B cell (primary cell): ENCODE results near the gene CLASP1. TPM values are rescaled to one million over a fixed set of nuclear protein-coding genes. Genes with fewer than 3 reads are reported as not detected.

ENCODE experiments used
- ATAC-seq: fragments of 200-7000 bp; cut with Tn5 transposase; one replicate; pipeline ENCODE4 v1.10.0; 2021; ENCODE audit warnings: low read depth, mild to moderate bottlenecking, moderate number of reproducible peaks, moderate library complexity
- CTCF ChIA-PET: fragments of 350-600 bp; sonication (Branson Sonifier 250); formaldehyde crosslinking; loops from one replicate; lab custom pipeline; 2021; ENCODE audit warnings: antibody characterized with exemption, inconsistent platforms; lab: Charles Lee
- POLR2A ChIA-PET: fragments of 350-600 bp; sonication (Branson Sonifier 250); formaldehyde crosslinking; loops from one replicate; lab custom pipeline; 2021; ENCODE audit warnings: antibody characterized with exemption; lab: Charles Lee
- DNase-seq: peaks from one replicate; pipeline ENCODE4 v3.0.0; 2013
- H2AFZ ChIP-seq: 2 replicates; pipeline ENCODE4 v1.6.1; 2012; ENCODE audit warnings: mild to moderate bottlenecking, low read depth, low read length; ENCODE audit not compliant: insufficient read depth, poor library complexity, severe bottlenecking
- H3K27ac ChIP-seq, 2 donors: 1 replicate in 1 of 2; 2 replicates in 1 of 2; pipeline ENCODE4 v1.5.1; 2012 to 2013; ENCODE audit warnings: low read length in 2 of 2, mild to moderate bottlenecking in 2 of 2, moderate library complexity in 1 of 2
- H3K27me3 ChIP-seq, 4 experiments: fragments of 200-600 bp in 1 of 4; sonication (generic) in 1 of 4; replicated peaks in 1 of 4; 1 replicate in 2 of 4; 2 replicates in 2 of 4; pipeline versions ENCODE4 v1.6.1 to v1.7.0; 2013 to 2016; ENCODE audit warnings: low read length in 3 of 4, mild to moderate bottlenecking in 2 of 4, mixed read lengths in 1 of 4, moderate library complexity in 1 of 4; ENCODE audit not compliant: insufficient read depth in 4 of 4, control insufficient read depth in 3 of 4; ENCODE audit errors: control extremely low read depth in 1 of 4
- H3K36me3 ChIP-seq, 2 experiments: replicated peaks in 1 of 2; 1 replicate in 1 of 2; 2 replicates in 1 of 2; pipeline versions ENCODE4 v1.6.1 to v1.7.1; 2013; ENCODE audit warnings: low read length in 1 of 2; ENCODE audit not compliant: insufficient read depth in 2 of 2, control insufficient read depth in 1 of 2; ENCODE audit errors: control extremely low read depth in 1 of 2, extremely low read depth in 1 of 2
- H3K4me1 ChIP-seq, 2 donors: fragments of 200-600 bp in 1 of 2; sonication (generic) in 1 of 2; 1 replicate in 1 of 2; 2 replicates in 1 of 2; pipeline versions ENCODE4 v1.5.1 to v1.6.1; 2013 to 2017; ENCODE audit warnings: low read length in 2 of 2; ENCODE audit not compliant: control insufficient read depth in 2 of 2, insufficient read depth in 2 of 2
- H3K4me2 ChIP-seq: replicated peaks from 2 replicates; pipeline ENCODE3; 2012; ENCODE audit warnings: mild to moderate bottlenecking, low read depth, low read length; ENCODE audit not compliant: poor library complexity, severe bottlenecking
- H3K4me3 ChIP-seq, 5 experiments: fragments of 200-600 bp in 1 of 5; sonication (generic) in 1 of 5; 1 replicate in 3 of 5; 2 replicates in 2 of 5; pipeline versions ENCODE4 v1.5.1 to v1.7.0; 2011 to 2016; ENCODE audit warnings: low read length in 4 of 5, mild to moderate bottlenecking in 4 of 5, low read depth in 2 of 5, control low read depth in 1 of 5, moderate library complexity in 1 of 5; ENCODE audit not compliant: insufficient read depth in 1 of 5; ENCODE audit errors: control extremely low read depth in 1 of 5, extremely low read depth in 1 of 5
- H3K79me2 ChIP-seq: fragments of 200-600 bp; sonication (generic); one replicate; pipeline ENCODE4 v1.6.0; 2016; ENCODE audit warnings: low read length; ENCODE audit not compliant: control insufficient read depth, insufficient read depth
- H3K9ac ChIP-seq: fragments of 200-600 bp; sonication (generic); 2 replicates; pipeline ENCODE4 v1.6.1; 2017; ENCODE audit warnings: mild to moderate bottlenecking, low read length, moderate library complexity
- H3K9me3 ChIP-seq, 3 donors: one replicate each; pipeline versions ENCODE4 v1.6.1 to v1.7.1; 2013; ENCODE audit warnings: low read length in 2 of 3; ENCODE audit not compliant: control insufficient read depth in 2 of 3, insufficient read depth in 1 of 3; ENCODE audit errors: control extremely low read depth in 1 of 3
- H4K20me1 ChIP-seq: 2 replicates; pipeline ENCODE4 v1.6.0; 2012; ENCODE audit warnings: mild to moderate bottlenecking, low read length; ENCODE audit not compliant: insufficient read depth, control insufficient read depth, poor library complexity, severe bottlenecking
- H3K27ac Mint-ChIP-seq: one replicate; pipeline ENCODE4 v1.8.0; 2021; ENCODE audit warnings: mixed read lengths
- H3K27me3 Mint-ChIP-seq: one replicate; pipeline ENCODE4 v1.8.0; 2021; ENCODE audit warnings: mixed read lengths
- H3K4me1 Mint-ChIP-seq: one replicate; pipeline ENCODE4 v1.8.0; 2021; ENCODE audit warnings: mixed read lengths
- H3K4me3 Mint-ChIP-seq: one replicate; pipeline ENCODE4 v1.8.0; 2021; ENCODE audit warnings: mixed read lengths
- H3K9me3 Mint-ChIP-seq: one replicate; pipeline ENCODE4 v1.8.0; 2022; ENCODE audit warnings: mixed read lengths; ENCODE audit not compliant: insufficient read depth
- EZH2 ChIP-seq: IDR thresholded peaks from 2 replicates; pipeline ENCODE4 v1.6.1; 2012; ENCODE audit warnings: borderline replicate concordance, low read depth, mild to moderate bottlenecking, moderate library complexity, low read length; ENCODE audit not compliant: insufficient read depth, poor library complexity, severe bottlenecking
- WGBS: methylation state at CpG from one replicate; pipeline ENCODE4 v1.1.5; 2013; ENCODE audit warnings: missing lambda C conversion rate; ENCODE audit not compliant: insufficient coverage; 5-methylcytosine and 5-hydroxymethylcytosine counted together
- intact Hi-C: fragments of 100-400 bp; cut with micrococcal nuclease; formaldehyde crosslinking; loops from one replicate; pipeline ENCODE4 v1.10.0; 2022
- polyA plus RNA-seq: library from polyadenylated mRNA; depleted of rRNA; stranded (reverse); fragments of >200 nt; gene quantifications from 2 replicates; pipeline ENCODE4 v1.2.3, GENCODE V29; 2012
- total RNA-seq, 2 donors: library from RNA; stranded (reverse); fragments of 120-200 nt in 1 of 2; gene quantifications; 1 replicate in 1 of 2; 2 replicates in 1 of 2; pipeline versions ENCODE4 v1.2.3 to v1.2.4, GENCODE V29; 2013 to 2022
- TF ChIP-seq, protein P1 (sequence below): fragments of 200-600 bp; IDR thresholded peaks from one replicate; pipeline ENCODE4 v1.8.0; 2022; ENCODE audit warnings: antibody characterized with exemption, mild to moderate bottlenecking

Gene CLASP1
- total and polyA plus RNA-seq, 2 donors (not counting 1 experiment from before 2014, with no cell fraction given): 8.7 to 88.0 TPM

GRCh38 chr2:121595012-121595891, 54.0 kb downstream of the CLASP1 start:
- peaks cover 17 to 21% of the 10 kb centered on the region in 2 donors for H3K4me1 ChIP-seq
- H3K27ac Mint-ChIP-seq: peak overlapping the region; percentile 78
- peaks cover 0 to 2% of the 10 kb centered on the region in 2 experiments for H3K36me3 ChIP-seq
- DNase-seq: no peak
- no peak overlapping the region for H3K4me3 Mint-ChIP-seq
- WGBS: 87% methylated on average over 3 of the region's 6 CpGs
- H3K9ac ChIP-seq: no peak overlapping the region
- peak overlapping the region in 1 of 2 donors; percentile 84 for H3K27ac ChIP-seq
- no peaks in the 10 kb centered on the region for H3K27me3 ChIP-seq
- ChIA-PET CTCF (interaction anchor here (1.1 to 1.2 kb wide), 2 partner anchors 37 to 63 kb away, joined by 3 to 4 read pairs; no protein-coding TSS in a partner anchor), POLR2A (no interaction called here)
- no peaks in the 10 kb centered on the region for H3K9me3 ChIP-seq
- no peaks in the 10 kb centered on the region for H3K9me3 Mint-ChIP-seq
- TF ChIP-seq, protein P1, sequence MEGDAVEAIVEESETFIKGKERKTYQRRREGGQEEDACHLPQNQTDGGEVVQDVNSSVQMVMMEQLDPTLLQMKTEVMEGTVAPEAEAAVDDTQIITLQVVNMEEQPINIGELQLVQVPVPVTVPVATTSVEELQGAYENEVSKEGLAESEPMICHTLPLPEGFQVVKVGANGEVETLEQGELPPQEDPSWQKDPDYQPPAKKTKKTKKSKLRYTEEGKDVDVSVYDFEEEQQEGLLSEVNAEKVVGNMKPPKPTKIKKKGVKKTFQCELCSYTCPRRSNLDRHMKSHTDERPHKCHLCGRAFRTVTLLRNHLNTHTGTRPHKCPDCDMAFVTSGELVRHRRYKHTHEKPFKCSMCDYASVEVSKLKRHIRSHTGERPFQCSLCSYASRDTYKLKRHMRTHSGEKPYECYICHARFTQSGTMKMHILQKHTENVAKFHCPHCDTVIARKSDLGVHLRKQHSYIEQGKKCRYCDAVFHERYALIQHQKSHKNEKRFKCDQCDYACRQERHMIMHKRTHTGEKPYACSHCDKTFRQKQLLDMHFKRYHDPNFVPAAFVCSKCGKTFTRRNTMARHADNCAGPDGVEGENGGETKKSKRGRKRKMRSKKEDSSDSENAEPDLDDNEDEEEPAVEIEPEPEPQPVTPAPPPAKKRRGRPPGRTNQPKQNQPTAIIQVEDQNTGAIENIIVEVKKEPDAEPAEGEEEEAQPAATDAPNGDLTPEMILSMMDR: no peak
- no peak for TF ChIP-seq EZH2
- no peak for ATAC-seq
- no peak overlapping the region for H3K4me2 ChIP-seq
- peaks cover 75% of the 10 kb centered on the region for H3K79me2 ChIP-seq
- no peaks in the 10 kb centered on the region for H3K27me3 Mint-ChIP-seq
- intact Hi-C loops: no loop called here
- peaks cover 46% of the 10 kb centered on the region for H3K4me1 Mint-ChIP-seq
- H3K4me3 ChIP-seq: no peak overlapping the region
- no peak overlapping the region for H2AFZ ChIP-seq
- H4K20me1 ChIP-seq: peaks cover 27% of the 10 kb centered on the region

GRCh38 chr2:121591199-121591598, 58.1 kb downstream of the CLASP1 start:
- ATAC-seq: no peak
- peaks cover 5% of the 10 kb centered on the region in 2 donors for H3K4me1 ChIP-seq
- WGBS: 96% methylated on average over 3 of the region's 3 CpGs
- peaks cover 0 to 5% of the 10 kb centered on the region in 2 experiments for H3K36me3 ChIP-seq
- no peak overlapping the region for H3K9ac ChIP-seq
- H3K79me2 ChIP-seq: peaks cover 81% of the 10 kb centered on the region
- peaks cover 23% of the 10 kb centered on the region for H3K4me1 Mint-ChIP-seq
- no peak overlapping the region for H3K27ac ChIP-seq
- H4K20me1 ChIP-seq: peaks cover 35% of the 10 kb centered on the region
- H3K4me3 Mint-ChIP-seq: no peak overlapping the region
- intact Hi-C loops: no loop called here
- H2AFZ ChIP-seq: no peak overlapping the region
- no peaks in the 10 kb centered on the region for H3K27me3 ChIP-seq
- DNase-seq: no peak
- H3K9me3 ChIP-seq: no peaks in the 10 kb centered on the region
- H3K27ac Mint-ChIP-seq: no peak overlapping the region
- H3K27me3 Mint-ChIP-seq: no peaks in the 10 kb centered on the region
- ChIA-PET POLR2A (no interaction called here), CTCF (no interaction called here)
- no peak overlapping the region for H3K4me2 ChIP-seq
- no peak for TF ChIP-seq EZH2
- TF ChIP-seq, protein P1: no peak
- H3K4me3 ChIP-seq: no peak overlapping the region
- no peaks in the 10 kb centered on the region for H3K9me3 Mint-ChIP-seq
